ENCODE measurements around the gene NUCB1. TPM values are rescaled to one million over a fixed set of nuclear protein-coding genes. Genes with fewer than 3 reads are reported as not detected.

NUCB1 gene
- total and polyA plus RNA-seq, 2 donors (not counting 3 experiments of a cell fraction or from before 2014, with no cell fraction given) = 194 to 231 TPM

GRCh38 chr19:48961051-48961649 lies 61.0 kb downstream of the NUCB1 start:
- no TSS peak for BruUV-seq (replicated peaks)
- H3K9me1 ChIP-seq (replicated peaks; ENCODE audit: control insufficient read depth, extremely low read depth, insufficient read depth, low read length) = no peaks in the 10 kb centered on the region

More at GRCh38 chr19:48961051-48961649, 61.0 kb downstream of the NUCB1 start:
- Histone ChIP-seq H3K9me3 (replicated peaks; ENCODE audit: control insufficient read depth, insufficient read depth, low read length) (no peaks in the 10 kb centered on the region), H3K4me3 (replicated peaks in 1 of 3; ENCODE audit: insufficient read depth in 1 of 3, low read depth in 1 of 3, low read length in 3 of 3) (no peak overlapping the region), H3K4me2 (ENCODE audit: insufficient read depth, low read length) (no peak overlapping the region), H3K27me3 (ENCODE audit: control insufficient read depth in 2 of 2, insufficient read depth in 2 of 2, low read length in 2 of 2) (no peaks in the 10 kb centered on the region), H3K9ac (replicated peaks; ENCODE audit: extremely low read depth, insufficient read depth, low read length) (no peak overlapping the region), H3K4me1 (ENCODE audit: control insufficient read depth, extremely low read depth, insufficient read depth, low read length) (peaks cover 26% of the 10 kb centered on the region), H3K36me3 (ENCODE audit: control insufficient read depth in 2 of 2, extremely low read depth in 1 of 2, insufficient read depth in 2 of 2, low read length in 2 of 2) (peaks cover 0 to 2% of the 10 kb centered on the region in 2 experiments), H2AFZ (ENCODE audit: low read depth, low read length) (no peak overlapping the region), H3K27ac (ENCODE audit: insufficient read depth, low read depth, low read length) (no peak overlapping the region), H3K79me2 (ENCODE audit: control insufficient read depth, insufficient read depth, low read length) (peaks cover 21% of the 10 kb centered on the region), H4K20me1 (replicated peaks; ENCODE audit: control insufficient read depth, extremely low read depth, insufficient read depth, low read length) (no peaks in the 10 kb centered on the region)
- ChIA-PET POLR2A (interaction anchor here (1.4 kb wide), 1 partner anchor 87 kb away, joined by 8 read pairs; no protein-coding TSS in a partner anchor), CTCF (interaction anchor here (1.2 kb wide), 1 partner anchor 10 kb away, joined by 4 read pairs; no protein-coding TSS in a partner anchor)
- intact Hi-C loops (cut with micrococcal nuclease) = no loop called here
- TF ChIP-seq POLR2A (IDR thresholded peaks at IDR 0.05; ENCODE audit: low read depth, low read length) = no peak
- TF ChIP-seq MYC (IDR thresholded peaks at IDR 0.05; ENCODE audit: low read depth, low read length) = no peak
- TF ChIP-seq JUN (IDR thresholded peaks at IDR 0.05; ENCODE audit: borderline replicate concordance, insufficient read depth, insufficient read length, low read depth) = no peak
- no peak for TF ChIP-seq POLR2AphosphoS5 (IDR thresholded peaks at IDR 0.05; ENCODE audit: insufficient read depth, low read depth, low read length)
- TF ChIP-seq EZH2 (IDR thresholded peaks at IDR 0.05; ENCODE audit: borderline replicate concordance, low read depth, low read length, severe bottlenecking) = no peak
- TF ChIP-seq FOS (IDR thresholded peaks at IDR 0.05; ENCODE audit: borderline replicate concordance, insufficient read depth, low read length) = no peak
- no peak for TF ChIP-seq CTCF (IDR thresholded peaks at IDR 0.05; ENCODE audit: extremely low read depth in 1 of 2, insufficient read depth in 1 of 2, low read depth in 1 of 2, low read length in 2 of 2)
- no peak for TF ChIP-seq GATA2 (IDR thresholded peaks at IDR 0.05; ENCODE audit: insufficient read depth, insufficient read length, low read depth, low read length)
- TF ChIP-seq MAX (IDR thresholded peaks at IDR 0.05; ENCODE audit: insufficient read depth, insufficient read length) = no peak
- dilution Hi-C loops (cut with MboI; ENCODE audit: extremely low pct_ligation_motif_present, low sequenced_read_pairs) = no loop called here
- DNase-seq (ENCODE audit: low read depth, low spot score) (no peak), FAIRE-seq (no peak)

Measured in endothelial cell of umbilical vein (primary cell).